NCI-H345 (cell line): ENCODE measurements around the gene MRGPRD.

Source experiments
- DNase-seq: peaks from one replicate; lab custom pipeline; 2025; lab: John Stamatoyannopoulos, UW

MRGPRD gene

DNA sequence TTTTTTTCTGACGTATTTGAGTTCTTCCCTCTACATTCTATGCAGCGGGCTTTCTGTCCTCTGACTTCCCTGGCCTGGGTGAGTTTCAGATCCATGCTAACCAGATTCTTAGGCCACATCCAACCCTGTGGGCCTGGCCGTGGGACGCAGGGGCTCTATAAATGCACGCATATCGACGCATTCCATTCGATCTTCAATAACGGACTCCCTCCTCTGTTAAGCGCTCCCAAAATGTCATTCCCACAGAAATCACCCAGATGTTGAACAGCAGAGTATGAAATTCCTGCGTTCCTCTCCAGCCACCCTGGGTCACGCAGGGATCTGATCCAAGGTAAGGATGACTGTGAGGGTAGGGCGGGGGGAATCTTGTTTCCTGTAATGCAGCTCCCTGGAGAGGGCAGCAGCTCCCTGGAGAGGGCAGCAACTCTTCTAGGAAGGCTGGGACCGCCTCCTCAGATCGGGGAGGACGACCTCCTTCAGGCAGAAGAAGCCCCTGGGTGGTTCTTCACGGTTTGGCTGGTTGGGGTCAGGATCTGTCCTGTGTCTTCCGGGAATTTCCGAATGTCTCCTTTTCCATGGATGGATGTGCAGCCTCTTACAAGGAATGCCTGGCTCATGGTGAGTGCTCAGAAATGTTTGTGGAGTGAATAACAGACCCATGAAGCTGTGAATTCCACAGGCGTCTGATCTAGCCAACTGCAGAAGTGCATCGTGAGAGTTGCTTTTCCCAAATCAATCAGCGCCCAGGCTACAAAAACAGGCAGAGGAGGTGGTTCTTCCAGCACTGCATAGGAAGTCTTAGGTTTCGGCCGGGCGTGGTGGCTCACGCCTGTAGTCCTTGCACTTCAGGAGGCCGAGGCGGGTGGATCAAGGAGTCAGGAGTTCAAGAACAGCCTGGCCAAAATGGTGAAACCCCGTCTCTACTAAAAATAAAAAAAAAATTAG is 12.2 kb downstream of the MRGPRD start:
- no peak for DNase-seq

DNA sequence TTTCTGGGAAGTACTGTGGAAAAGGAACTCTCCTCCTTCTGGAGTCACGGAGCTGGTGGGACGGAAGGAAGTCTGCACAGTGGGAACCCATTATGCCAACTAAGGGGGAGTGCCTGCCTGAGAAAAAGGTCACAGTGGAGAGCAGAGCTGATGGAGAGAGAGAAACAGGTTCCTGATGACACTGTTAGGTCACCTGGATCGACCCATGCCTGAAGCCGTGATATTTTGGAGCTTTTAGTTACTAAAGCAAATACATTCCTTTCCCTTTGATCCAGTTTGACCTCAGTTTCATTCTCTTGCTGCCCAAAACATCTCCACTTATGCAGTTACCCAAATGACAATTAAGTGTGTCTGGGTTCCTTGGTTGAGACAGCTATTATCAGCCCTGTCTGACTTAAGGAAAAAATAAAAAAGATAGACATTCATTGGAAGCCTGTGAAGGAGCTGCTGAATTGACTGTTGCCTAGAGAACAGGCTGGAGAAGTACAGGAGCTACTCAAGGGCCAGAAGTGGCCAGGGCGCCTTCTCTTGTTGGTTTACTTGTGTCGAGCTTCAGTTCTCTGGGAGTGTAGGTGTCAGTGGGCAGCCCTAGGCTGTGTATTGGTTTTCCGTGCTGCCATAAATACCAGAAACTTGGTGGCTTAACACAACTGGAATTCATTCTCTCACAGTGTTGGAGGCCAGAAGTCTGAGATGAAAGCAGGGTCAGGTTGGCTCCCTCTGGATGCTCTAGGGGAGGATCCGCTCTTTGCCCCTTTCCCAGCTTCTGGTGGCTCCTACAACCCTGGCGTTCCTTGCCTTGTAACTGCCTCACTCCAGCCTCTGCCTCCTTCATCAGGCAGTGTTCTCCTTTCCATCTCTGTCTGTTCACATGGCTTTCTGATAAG is 13.6 kb downstream of the MRGPRD start:
- DNase-seq, result no peak

DNA sequence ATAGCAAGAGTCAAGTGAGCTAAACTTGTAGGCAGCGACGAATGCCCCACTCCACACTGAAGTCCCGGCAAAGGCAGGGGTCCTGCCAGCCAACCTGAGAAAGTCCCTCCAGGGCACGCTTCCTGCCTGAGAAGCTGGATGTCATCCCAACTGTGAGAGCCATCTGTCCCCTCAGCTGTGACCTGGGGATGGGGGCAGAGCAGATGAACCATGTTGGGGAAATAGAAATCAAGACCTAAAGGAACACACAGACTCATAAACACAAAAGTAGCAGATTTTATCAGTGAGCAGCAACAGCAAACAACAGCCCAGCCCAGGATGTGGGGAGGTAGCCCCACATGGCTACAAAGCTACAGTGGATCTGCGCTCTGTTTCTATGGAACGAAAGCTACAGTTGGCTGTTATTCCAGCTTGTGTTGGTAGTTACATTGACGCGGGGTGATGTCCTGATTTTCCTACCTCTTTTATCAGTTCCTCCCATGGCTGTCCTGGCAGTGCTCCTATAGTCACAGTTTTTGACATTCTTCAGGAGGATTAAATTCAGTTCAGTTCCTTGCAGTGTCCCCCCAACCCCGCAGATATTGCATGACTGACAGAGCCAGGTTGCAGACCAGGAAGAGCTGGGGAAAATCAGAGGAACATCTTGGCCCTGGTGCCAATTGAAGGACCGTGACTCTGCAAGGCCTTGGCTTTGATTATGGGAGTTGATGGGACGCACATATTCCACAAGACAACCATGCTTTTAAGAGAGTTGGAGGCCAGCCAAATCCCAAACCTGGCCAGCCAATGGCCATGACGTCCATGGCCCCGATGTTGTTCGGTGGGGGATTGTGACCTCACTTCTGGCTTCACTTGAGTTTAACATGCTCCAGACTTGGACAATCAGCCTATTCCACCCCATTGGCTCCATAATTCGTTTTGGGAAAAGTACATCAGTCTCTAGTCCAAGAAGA is 14.6 kb downstream of the MRGPRD start:
- no peak for DNase-seq

DNA sequence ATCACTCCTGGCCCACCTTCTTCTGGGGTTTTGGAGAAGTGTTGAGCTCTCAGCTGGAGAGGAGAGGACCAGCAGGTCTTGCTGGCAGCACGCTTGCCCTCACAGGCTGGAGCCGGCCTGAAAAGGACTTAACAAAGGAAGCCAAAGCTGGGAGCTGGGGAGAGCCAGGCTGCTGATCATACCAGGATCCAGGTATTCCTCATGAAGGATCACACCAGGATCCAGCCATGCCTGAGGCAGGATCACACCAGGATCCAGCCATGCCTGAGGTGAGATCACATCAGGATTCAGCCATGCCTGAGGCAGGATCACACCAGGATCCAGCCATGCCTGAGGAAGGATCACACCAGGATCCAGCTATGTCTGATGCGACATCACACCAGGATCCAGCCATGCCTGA is 17.0 kb downstream of the MRGPRD start:
- no peak for DNase-seq

DNA sequence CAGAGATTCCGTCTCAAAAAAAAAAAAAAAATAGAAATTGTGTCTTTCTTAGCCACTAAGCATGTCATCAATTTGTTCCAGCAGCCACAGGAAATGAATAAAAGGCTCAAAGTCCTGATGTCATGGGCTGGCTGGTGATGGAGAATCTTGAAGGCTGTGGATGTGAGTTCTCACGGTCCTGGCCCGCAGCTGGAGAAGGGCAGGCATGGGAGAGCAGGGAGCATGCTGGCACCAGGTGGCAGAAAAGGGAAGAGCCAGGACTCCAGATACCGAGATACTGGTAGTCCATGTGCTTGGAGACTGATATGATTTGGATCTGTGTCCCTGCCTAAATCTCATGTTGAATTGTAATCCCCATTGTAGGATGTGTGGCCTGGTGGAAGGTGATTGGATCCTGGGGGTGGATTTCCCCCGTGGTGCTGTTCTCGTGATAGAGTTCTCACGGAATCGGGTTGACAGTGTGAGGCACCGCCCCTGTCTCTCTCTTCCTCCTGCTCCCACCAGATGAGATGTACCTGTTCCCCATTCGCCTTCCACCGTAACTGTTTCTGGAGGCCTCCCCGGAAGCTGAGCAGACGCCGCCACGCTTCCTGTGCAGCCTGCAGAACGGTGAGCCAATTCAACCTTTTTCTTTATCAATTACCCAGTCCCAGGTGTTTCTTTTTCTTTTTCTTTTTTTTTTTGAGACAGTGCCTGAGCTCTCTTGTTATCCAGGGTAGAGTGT is 18.1 kb downstream of the MRGPRD start:
- DNase-seq, result no peak

DNA sequence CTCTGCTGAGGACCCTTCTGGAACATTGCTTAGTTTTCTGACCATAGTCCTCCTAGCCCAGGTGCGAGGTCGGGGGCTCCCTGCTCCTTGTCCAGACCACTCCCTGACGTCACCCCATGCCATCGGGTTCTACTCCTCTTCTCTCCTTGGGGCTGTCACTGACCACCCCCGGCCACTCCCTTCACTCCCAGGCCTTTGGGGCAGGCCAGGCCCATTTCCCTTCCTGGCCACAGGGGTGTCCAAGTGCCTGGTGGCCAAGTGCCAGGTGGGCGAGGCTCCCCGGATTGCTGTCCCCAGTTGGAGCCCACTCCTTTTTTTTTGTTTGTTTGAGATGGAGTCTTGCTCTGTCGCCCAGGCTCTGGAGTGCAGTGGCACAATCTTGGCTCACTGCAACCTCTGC is 19.5 kb downstream of the MRGPRD start:
- no peak for DNase-seq

DNA sequence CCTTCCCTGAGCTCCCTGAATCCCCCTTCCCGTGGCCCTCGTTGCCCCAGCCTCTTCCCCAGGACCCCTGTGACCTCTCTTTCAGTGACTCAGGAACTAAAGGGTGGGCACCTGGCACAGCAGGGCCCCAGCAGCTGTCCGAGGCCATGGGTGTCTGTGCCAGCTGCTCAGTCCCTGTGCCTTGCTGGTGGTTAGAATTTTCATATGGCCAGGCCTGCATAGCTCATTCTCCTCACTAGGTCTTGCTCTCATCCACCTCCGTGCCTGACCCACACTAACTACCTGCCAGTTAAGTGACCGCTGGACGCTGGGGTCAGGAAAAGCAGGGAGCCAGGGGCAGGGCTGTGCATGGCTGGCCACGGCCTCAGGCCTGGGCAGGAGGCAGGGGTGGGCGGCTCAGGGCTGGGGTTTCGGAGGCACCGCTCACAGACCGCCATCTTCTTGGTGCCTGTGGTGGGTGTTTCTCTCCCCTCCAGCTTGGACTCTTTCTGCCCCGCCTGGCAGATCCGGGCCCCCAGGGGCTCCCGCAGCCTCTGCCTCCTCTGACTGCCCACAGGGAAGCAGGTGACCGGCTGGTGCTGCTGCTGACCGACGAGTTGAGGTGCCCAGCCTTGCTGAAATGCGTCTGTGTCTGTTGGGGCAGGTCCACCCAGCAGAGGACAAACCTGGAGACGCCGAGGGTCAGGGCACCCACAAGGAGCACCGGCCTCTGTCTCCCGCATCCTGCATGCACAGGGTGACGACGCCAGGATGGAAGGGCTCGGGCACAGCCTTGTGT is 20.3 kb downstream of the MRGPRD start:
- DNase-seq, result no peak

DNA sequence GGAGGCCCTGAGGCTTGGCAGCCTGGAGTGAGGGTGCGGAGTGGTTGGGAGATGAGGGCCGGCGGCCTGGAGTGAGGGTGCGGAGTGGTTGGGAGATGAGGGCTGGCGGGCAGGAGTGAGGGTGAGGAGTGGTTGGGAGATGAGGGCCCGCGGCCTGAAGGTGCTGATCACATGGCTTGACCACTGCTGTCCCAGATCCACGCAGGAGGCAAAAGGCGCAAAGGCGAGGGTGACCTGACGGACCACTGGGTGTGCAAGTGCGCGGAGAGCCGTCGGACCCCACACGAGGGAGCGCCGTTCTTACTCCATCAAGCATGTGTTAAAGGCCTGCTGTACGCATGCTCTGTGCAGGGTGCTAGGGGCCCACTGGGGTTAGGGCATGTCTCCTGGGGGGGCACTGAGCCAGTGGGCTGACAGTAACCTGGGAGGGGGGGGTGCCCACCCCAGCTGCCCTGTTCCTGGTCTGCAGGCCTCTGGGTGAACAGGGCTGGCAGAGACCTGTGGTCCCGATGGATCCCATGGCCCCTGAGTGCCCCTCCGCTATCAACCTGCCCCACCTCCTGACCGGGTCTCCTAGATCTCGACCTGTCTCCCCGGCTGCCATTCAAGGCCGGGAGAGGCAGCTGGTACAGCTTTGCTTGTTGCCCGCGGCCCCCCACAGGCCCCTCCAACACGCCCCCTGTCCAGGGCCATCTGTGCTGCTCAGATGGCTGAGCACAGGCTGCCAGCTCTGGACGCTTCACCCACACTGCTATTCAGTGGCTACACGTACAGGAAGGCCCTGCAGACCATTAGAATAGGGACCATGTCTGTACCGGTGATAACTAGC is 21.1 kb downstream of the MRGPRD start:
- no peak for DNase-seq

DNA sequence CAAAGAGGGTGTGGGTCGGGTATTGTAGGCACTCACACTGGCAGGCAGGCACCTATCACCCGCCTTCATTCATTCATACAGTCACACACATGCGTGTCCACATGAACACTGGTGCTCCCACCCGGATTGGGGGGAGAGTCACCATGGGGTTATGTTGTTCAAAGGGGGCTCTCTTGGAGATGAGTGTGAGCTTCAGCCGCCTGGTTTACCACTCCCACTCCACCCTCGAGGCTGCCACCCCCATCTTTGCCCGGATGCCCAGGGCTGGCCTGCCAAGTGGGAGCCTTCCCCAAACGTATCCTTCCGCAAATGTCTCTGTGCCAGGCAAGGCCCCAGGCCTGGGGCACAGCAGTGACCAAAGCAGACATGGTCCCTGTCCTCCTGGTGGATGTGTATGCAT is 22.6 kb downstream of the MRGPRD start:
- no peak for DNase-seq

DNA sequence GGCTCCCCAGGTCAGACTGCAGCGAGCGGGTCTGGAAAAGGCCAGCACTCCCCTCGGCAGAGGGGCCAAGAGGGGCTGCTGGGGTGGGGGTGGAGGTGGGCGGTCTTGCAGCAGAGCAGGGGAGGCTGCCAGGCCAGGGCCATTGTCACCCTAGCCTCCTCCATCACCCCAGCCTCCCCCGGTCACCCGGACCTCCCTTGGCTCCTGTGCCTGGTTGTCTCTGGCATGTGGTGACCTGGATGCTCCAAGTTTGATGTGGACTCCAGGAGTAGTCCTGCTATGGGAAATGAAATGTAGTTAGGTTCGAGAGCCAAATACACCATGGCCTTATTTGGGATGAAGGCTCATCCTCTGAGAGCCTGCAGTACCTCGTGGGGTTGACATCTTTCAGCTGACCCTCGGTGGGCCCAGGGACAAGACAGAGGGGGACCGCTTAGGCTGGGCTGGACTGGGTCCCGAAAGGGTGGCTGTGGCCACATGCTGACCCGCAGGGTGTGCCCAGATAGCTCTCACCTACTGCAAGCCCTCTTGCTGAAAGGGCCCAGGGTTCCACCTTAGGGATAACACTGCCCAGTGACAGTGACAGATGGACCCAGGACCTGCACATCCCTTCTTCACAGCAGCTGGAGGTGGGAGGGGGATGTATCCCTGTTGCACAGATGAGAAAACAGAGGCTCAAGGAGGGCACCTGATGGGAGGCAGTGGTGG is 24.1 kb downstream of the MRGPRD start:
- no peak for DNase-seq

DNA sequence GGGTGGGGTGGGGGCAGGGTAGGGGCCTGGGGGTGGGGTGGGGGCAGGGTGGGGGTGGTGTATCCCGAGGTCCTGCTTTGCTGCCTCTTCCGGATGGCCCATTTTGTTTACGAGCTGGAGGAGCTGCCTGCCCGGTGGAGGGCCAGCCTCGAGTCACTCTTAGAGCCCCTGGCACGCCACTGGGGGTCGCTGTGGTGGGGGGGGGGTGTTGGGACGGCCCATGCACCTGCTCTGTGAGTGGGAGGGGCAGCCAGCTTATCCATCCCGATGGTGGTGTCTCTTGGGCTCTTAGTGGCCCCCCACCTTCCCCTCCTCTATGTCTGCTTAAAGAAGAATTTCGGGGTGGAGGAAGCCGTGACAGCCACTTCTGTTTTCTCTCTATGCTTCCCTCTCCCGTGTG is 24.6 kb downstream of the MRGPRD start:
- no peak for DNase-seq

DNA sequence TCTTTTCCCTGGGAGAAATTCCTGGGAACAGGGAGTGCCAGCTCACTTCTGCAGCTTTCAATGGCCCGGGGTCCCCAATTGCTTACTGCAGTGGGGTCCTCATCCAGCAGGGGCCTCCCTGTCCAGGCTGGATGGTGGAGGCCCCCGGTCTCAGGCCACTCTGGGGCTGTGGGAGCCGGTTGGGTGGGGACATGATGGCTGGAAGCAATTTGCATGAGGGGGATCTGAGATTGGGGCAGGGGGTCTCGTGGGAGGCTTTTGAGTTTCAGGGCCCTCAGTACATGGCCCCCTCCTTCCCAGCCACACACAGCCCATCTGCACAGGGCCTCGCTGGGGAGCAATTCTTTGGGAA is 25.2 kb downstream of the MRGPRD start:
- no peak for DNase-seq

DNA sequence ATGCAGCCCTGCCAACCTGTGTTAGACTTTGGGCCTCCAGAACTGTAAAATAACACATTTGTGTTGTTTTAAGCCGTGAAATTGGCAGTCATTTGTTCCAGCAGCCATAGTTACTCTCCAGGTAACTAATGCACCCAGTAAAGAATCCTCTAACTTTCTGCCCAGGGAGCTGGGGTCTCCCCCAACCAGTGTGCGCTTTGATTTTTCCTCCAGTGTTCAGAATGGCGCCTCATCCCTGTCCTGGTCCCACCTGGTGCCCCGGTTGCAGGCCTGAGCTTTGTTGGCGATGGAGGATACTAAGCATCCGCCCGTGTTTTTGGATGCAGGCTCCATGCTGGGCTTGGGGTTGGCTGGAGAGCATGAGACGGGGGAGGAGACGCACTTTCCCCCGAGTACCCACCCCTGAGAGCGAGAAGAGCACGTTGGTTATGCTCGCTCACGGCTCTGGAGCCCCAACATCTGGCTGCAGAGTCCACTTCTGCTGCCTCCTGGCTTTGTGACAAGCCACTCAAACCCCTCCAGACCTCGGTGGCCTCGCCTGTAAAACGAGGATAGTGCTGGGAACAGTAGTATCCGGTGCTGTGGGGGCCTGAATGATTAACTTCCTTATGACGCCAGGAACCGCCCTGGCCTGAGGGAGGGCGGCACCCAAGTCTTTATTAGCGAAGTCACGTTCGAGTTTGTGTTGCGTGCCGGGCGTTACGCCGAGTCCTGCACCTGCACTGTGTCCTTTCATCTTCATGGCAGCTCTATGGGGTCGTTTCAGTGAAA is 25.8 kb downstream of the MRGPRD start:
- DNase-seq, result no peak

DNA sequence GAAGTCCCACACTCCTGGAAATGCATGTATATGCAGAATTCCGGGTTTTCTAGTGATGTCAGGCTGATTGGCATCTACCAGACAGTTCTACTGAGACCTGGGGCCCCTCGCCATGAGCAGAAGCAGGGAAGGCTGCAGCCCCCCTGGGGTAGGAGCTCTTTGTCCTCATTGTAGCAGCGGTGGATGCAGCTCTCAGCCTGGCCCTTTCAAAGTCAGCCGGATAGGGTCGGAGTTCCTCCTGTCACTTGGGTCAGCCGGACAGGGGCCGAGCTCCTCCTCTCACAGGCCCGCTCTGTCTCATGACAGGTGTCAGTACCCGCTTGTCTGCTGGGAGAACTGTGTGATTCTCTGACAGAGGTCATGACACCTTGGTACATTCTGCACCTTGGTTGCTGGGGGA is 30.0 kb downstream of the MRGPRD start:
- DNase-seq, result no peak

DNA sequence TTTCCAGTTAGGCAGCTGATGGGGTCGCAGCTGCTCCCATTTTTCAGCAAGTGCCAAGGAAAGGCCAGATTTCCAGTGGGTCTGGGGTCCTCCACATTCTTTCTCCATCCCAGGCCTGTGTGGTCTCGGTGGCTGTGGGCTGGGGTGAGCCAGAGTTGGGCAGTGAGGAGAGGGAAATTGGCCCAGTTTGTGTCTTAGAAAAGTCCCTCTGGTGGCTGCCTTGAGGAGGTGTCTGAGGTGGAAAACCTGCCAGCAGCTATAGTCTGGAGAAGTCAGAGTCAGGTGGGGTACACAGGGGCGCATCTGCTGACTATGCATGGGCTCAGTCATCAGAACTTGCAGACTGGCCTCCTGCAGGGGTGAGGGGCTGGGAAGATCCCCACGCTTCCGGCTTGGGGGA is 30.5 kb downstream of the MRGPRD start:
- no peak for DNase-seq

DNA sequence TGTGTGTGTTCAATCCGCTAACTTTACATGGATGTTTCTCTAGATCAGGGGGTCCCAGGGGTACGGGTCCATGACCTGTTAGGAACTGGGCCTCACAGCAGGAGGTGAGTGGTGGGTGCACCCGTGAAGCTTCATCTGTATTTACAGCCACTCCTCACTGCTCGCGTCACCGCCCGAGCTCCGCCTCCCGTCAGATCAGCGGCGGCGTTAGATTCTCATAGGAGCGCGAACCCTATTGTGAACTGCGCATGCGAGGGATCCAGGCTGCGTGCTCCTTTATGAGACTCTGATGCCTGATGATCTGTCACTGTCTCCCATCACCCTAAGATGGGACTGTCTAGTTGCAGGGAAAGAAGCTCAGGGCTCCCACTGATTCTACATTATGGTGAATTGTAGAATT is 31.9 kb downstream of the MRGPRD start:
- no peak for DNase-seq

DNA sequence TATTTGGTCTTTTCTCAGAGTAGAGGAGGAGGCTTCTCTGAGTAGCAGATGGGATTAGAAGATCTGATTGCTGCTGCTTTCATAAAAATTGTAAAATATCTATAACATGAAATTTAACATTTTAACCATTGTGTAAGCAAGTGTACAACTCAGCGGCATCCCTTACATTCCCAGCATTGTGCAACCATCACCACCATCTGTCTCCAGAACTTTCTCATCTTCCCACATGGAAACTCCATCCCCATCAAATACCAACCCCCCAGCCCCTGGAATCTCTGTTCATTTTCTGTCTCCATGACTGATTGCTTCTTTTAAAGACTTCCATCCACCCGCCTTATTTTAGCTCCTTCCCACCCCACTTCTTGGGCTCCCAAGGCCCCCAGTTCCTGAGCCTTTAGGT is 32.3 kb downstream of the MRGPRD start:
- no peak for DNase-seq

DNA sequence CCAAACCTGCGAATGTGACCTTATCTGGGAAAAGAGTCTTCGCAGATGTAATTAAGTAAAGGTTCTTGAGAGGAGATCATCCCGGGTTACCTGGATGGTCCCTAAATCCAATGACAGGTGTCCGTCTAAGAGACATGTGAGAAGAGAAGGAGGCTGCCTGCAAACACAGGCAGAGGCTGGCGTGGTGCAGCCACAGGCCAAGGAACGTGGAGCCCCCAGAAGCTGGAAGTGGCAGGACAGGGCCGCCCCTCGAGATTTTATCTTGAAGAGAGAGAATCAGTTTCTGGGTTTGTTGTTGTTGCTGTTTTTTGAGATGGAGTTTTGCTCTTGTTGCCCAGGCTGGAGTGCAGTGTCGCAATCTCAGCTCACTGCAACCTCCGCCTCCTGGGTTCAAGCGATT is 33.6 kb downstream of the MRGPRD start:
- DNase-seq, result no peak
